VCaP (cell line): ENCODE data around the gene EFCAB5.
"Not testable (repeated sequence)": the region's sequence is repeated elsewhere in the genome, so short reads cannot be mapped to it uniquely, and the experiment has no call there.

Source experiments
- H3K27ac ChIP-seq: fragments of 450-650 bp; 2 replicates; pipeline ENCODE4 v1.5.1; 2017
- TF ChIP-seq, protein P1 (sequence below): fragments of 450-650 bp; conservative IDR thresholded peaks from 2 replicates; pipeline ENCODE4 v1.5.1; 2017; ENCODE audit warnings: mild to moderate bottlenecking, moderate library complexity

EFCAB5 gene

DNA sequence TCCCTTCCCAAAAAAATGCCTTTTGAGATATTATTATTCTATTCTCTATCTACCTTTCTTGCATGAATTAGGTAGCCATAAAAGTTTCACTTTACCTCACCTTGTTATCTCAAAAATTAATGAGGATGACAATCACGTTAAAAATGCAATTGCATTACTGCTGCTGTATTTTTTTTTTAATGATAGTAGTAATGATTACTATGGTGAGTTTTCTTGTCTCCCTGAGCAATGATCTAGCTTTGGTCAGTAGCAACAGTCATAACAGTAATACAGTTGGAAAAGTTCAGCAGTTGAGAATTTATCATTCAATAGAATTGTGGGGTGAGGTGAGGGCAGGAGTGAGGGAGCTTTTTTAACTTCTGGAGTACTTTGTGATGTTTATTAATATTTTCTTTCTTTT lies at the start of gene EFCAB5:
Gene EFCAB5 (plus strand): TSS at position 301 of the 400 bp plus-strand sequence. CDS start 163 bp downstream, outside the sequence.
- no peak within 1 kb of the TSS for H3K27ac ChIP-seq
- TF ChIP-seq, protein P1, sequence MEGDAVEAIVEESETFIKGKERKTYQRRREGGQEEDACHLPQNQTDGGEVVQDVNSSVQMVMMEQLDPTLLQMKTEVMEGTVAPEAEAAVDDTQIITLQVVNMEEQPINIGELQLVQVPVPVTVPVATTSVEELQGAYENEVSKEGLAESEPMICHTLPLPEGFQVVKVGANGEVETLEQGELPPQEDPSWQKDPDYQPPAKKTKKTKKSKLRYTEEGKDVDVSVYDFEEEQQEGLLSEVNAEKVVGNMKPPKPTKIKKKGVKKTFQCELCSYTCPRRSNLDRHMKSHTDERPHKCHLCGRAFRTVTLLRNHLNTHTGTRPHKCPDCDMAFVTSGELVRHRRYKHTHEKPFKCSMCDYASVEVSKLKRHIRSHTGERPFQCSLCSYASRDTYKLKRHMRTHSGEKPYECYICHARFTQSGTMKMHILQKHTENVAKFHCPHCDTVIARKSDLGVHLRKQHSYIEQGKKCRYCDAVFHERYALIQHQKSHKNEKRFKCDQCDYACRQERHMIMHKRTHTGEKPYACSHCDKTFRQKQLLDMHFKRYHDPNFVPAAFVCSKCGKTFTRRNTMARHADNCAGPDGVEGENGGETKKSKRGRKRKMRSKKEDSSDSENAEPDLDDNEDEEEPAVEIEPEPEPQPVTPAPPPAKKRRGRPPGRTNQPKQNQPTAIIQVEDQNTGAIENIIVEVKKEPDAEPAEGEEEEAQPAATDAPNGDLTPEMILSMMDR, result no peak

DNA sequence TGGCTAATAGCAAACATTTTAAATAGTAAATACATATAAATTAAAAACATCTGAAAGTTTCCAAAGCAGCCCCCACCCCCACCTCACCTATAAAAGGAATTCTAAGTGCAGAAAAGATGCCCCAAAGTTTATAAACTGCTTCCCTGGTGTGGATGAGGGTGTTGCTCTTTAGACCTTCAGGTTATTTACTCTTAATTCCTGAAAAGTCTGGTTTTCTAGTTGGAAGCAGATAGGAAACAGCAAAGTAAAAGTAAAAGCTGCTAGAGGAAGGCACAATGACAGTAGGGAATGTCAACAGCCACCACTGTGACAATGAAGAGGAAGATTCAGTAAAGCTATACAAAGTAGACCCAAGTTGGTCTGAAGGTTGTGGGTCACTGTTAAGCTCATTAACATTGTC lies 49.2 kb upstream of the EFCAB5 start:
- TF ChIP-seq, protein P1, result no peak
- no peak overlapping the region for H3K27ac ChIP-seq

DNA sequence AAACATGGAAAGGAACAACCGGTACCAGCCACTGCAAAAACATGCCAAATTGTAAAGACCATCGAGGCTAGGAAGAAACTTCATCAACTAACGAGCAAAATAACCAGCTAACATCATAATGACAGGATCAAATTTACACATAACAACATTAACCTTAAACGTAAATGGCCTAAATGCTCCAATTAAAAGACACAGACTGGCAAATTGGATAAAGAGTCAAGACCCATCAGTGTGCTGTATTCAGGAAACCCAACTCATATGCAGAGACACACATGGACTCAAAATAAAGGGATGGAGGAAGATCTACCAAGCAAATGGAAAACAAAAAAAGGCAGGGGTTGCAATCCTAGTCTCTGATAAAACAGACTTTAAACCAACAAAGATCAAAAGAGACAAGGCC lies 44.3 kb upstream of the EFCAB5 start:
- not testable (repeated sequence) for H3K27ac ChIP-seq

DNA sequence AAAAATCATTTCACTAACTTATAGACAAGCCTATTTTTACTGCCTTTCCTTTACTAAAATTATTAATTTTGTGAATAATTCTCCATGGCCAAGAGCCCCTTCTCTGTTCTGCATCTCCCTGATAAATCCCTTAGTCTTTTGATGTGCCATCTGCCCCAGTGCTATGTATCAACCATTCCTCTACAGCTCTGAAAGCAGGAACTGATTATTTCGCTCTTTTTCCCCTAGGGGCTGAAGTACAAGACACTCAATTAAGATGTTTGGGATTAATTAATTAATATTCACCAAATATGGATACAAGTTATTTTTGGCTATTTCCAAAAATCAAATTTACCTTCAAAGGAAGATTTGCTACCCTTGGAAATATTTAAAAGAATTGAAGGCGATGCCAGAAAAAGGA lies 38.0 kb upstream of the EFCAB5 start:
- H3K27ac ChIP-seq, result no peak overlapping the region
- TF ChIP-seq, protein P1, result no peak

DNA sequence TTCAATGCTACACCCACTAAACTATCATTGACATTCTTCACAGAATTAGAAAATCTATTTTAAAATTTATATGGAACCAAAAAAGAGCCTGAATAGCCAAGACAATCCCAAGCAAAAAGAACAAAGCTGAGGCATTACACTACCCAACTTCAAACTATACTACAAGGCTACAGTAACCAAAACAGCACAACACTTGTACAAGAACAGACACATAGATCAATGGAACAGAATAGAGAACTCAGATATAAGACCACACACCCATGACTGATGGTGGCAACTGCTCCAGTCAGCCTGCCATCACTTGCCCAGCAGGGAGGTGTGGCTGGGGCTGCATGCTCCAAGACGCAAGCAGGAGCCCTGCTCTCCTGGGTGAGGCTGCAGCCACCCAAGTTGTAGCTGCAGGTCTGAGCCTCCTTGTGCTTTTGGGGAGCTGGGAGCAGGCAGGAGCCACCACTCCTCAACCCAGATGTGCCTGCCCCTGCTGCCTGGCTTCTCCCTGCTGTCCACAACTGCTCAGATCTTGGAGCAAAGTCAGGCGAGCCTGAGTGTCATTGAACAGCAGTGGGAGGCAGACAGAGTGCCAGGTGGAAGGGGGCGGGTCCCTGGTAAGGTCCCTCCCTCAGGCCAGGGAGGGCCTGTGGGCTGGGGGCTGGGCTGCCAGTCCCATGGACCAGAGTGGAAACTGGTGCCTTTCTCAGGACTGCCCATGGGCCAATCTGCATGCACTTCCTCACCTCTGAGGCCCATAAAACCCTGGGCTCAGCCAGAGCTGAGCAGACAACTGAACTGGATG lies 36.2 kb upstream of the EFCAB5 start:
- H3K27ac ChIP-seq, result no peak overlapping the region
- TF ChIP-seq, protein P1, result no peak

DNA sequence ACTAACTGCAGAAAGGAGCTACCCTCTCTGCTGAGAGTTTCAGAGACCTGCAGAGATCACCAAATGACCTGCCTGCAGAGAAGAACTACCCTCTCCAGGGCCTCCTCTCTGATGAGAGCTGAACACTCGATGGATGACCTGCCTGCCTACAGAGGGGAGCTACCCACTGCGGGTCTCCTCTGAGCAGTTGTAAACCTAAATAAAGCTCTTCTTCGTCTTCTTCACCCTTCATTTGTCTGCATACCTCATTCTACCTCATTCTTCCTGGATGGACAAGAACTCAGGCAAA lies 35.6 kb upstream of the EFCAB5 start:
- H3K27ac ChIP-seq, result no peak overlapping the region
- TF ChIP-seq, protein P1, result no peak

DNA sequence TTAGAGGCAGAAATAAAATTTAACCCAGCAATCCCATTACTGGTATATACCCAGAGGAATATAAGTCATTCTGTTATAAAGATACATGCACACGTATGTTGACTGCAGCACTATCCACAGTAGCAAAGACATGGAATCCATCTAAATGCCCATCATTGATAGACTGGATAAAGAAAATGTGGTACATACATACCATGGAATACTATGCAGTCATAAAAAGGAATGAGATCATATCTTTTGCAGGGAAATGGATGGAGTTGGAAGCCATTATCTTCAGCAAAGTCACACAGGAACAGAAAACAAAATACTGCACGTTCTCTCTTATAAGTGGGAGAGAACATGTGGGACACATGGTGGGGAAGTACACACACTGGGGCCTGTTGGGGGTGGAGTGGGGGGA lies 34.5 kb upstream of the EFCAB5 start:
- no peak overlapping the region for H3K27ac ChIP-seq
- TF ChIP-seq, protein P1, result no peak

DNA sequence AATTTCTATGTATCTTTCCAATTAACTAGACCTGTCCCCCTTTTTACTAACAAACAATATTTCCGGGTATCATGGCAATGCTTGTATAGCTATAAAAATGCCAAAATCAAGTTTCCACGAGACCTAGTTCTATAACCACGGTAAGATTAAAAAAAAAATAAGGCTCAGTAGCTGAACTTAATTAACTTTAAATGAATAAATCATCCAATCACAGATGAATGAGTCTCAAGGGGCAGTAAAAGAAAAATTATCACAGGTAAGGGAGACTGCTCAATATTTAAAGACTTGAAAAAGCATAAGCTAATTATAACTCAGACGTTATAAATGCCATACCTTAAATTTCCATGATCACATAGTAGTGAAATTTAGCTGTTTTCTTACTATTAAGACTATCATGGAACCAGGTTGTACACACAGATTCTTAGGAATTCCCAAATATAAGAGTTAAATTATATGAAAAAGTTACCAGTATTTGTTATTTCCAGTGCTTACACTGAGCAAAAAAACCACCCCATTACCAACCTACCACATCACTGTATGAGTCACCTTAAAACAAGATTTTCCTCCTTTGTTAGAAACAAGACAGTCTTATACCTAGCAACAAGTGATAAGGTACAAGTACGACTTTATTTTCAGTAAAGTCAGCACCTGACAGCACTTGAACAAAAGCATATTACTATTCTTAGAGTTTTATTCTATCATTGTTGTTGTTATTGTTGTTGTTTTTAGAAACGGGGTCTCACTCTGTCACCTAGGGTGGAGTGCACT lies 32.0 kb upstream of the EFCAB5 start:
- H3K27ac ChIP-seq, result no peak overlapping the region
- TF ChIP-seq, protein P1, result no peak
